Vagina (tissue), 2 donors: Measurements from ENCODE around the gene RNF182.

Experiments
- CTCF ChIP-seq, 3 experiments: fragments of 450-650 bp in 2 of 3; fragments of 200-600 bp in 1 of 3; sonication (generic) in 1 of 3; IDR thresholded peaks; one replicate each; pipeline ENCODE4 v1.5.1; 2017 to 2019; ENCODE audit warnings: antibody characterized with exemption in 3 of 3, mild to moderate bottlenecking in 2 of 3, moderate library complexity in 2 of 3
- POLR2A ChIP-seq, 2 donors: fragments of 450-650 bp; IDR thresholded peaks; one replicate each; pipeline ENCODE4 v1.6.1; 2017; ENCODE audit warnings: antibody characterized with exemption in 2 of 2, mild to moderate bottlenecking in 2 of 2, moderate library complexity in 2 of 2
- POLR2AphosphoS5 ChIP-seq, 2 donors: sonication (generic); formaldehyde crosslinking; IDR thresholded peaks; one replicate each; pipeline ENCODE4 v1.9.0; 2017; ENCODE audit warnings: antibody characterized with exemption in 2 of 2, mild to moderate bottlenecking in 2 of 2, low read depth in 1 of 2; ENCODE audit not compliant: insufficient read depth in 1 of 2

- TF ChIP-seq CTCF (IDR thresholded peaks at IDR 0.05) = no peak
- TF ChIP-seq POLR2AphosphoS5 (IDR thresholded peaks at IDR 0.05; ENCODE audit: insufficient read depth in 1 of 2, low read depth in 1 of 2) = no peak
- TF ChIP-seq POLR2A (IDR thresholded peaks at IDR 0.05) = no peak
These were observed 10.4 kb upstream of the RNF182 start for GRCh38 chr6:13914351-13914750.
